ENCODE measurements around the gene MRPS2.
"Not testable (repeated sequence)": the region's sequence is repeated elsewhere in the genome, so short reads cannot be mapped to it uniquely, and the experiment has no call there.

The MRPS2 gene

GRCh38 chr9:135509458-135509857 is 9.0 kb downstream of the MRPS2 start:
- no peak overlapping the region for H3K4me3 ChIP-seq (ENCODE audit: low read depth, low read length)

GRCh38 chr9:135512241-135512603 is 11.7 kb downstream of the MRPS2 start:
- TF ChIP-seq, protein P1, sequence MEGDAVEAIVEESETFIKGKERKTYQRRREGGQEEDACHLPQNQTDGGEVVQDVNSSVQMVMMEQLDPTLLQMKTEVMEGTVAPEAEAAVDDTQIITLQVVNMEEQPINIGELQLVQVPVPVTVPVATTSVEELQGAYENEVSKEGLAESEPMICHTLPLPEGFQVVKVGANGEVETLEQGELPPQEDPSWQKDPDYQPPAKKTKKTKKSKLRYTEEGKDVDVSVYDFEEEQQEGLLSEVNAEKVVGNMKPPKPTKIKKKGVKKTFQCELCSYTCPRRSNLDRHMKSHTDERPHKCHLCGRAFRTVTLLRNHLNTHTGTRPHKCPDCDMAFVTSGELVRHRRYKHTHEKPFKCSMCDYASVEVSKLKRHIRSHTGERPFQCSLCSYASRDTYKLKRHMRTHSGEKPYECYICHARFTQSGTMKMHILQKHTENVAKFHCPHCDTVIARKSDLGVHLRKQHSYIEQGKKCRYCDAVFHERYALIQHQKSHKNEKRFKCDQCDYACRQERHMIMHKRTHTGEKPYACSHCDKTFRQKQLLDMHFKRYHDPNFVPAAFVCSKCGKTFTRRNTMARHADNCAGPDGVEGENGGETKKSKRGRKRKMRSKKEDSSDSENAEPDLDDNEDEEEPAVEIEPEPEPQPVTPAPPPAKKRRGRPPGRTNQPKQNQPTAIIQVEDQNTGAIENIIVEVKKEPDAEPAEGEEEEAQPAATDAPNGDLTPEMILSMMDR (IDR thresholded peaks at IDR 0.05) = no peak
- Histone ChIP-seq H3K27ac (no peak overlapping the region), H3K27me3 (ENCODE audit: control insufficient read depth, insufficient read depth, low read length) (no peaks in the 10 kb centered on the region), H3K36me3 (ENCODE audit: control insufficient read depth, insufficient read depth, low read length) (no peaks in the 10 kb centered on the region), H3K9me3 (ENCODE audit: control insufficient read depth, low read length) (no peaks in the 10 kb centered on the region), H3K4me1 (no peaks in the 10 kb centered on the region), H3K9ac (no peak overlapping the region), H3K4me3 (ENCODE audit: low read depth, low read length) (no peak overlapping the region), H3K79me2 (no peaks in the 10 kb centered on the region), H2AFZ (no peak overlapping the region), H3K4me2 (ENCODE audit: low read length) (no peak overlapping the region)

More at GRCh38 chr9:135509458-135509857, 9.0 kb downstream of the MRPS2 start:
- no peaks in the 10 kb centered on the region for H3K79me2 ChIP-seq
- H3K36me3 ChIP-seq (ENCODE audit: control insufficient read depth, insufficient read depth, low read length) = no peaks in the 10 kb centered on the region
- no peak overlapping the region for H3K4me2 ChIP-seq (ENCODE audit: low read length)
- H3K9ac ChIP-seq = no peak overlapping the region
- H3K9me3 ChIP-seq (ENCODE audit: control insufficient read depth, low read length) = no peaks in the 10 kb centered on the region
- H3K27ac ChIP-seq = no peak overlapping the region
- no peaks in the 10 kb centered on the region for H3K4me1 ChIP-seq
- TF ChIP-seq, protein P1 (IDR thresholded peaks at IDR 0.05) = no peak
- no peaks in the 10 kb centered on the region for H3K27me3 ChIP-seq (ENCODE audit: control insufficient read depth, insufficient read depth, low read length)
- H2AFZ ChIP-seq = no peak overlapping the region

DNA sequence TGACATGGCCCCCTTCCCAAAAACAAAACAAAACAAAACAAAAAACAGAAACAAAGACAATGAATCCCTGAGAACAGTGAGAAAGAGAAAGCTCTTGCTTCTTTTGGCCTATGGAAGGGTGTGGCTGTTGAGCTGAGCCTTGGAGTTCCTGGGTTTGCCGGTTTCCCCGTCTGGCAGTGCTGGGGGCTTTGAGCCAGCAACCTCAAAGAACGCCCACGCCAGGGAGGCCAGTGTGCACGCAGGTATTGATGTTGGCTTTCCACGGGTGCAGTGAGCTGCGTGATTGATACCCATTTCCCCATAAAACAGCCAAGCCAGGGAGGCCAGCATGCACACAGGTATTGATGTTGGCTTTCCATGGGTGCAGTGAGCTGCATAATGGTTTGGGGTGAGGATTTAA is 12.4 kb downstream of the MRPS2 start:
- H3K9ac ChIP-seq = no peak overlapping the region
- no peaks in the 10 kb centered on the region for H3K36me3 ChIP-seq (ENCODE audit: control insufficient read depth, insufficient read depth, low read length)
- H3K27me3 ChIP-seq (ENCODE audit: control insufficient read depth, insufficient read depth, low read length) = no peaks in the 10 kb centered on the region
- no peaks in the 10 kb centered on the region for H3K79me2 ChIP-seq
- no peak overlapping the region for H3K4me3 ChIP-seq (ENCODE audit: low read depth, low read length)
- TF ChIP-seq, protein P1 (IDR thresholded peaks at IDR 0.05) = no peak
- H3K4me1 ChIP-seq = no peaks in the 10 kb centered on the region
- no peak overlapping the region for H3K4me2 ChIP-seq (ENCODE audit: low read length)
- no peaks in the 10 kb centered on the region for H3K9me3 ChIP-seq (ENCODE audit: control insufficient read depth, low read length)
- H2AFZ ChIP-seq = no peak overlapping the region
- H3K27ac ChIP-seq = no peak overlapping the region

DNA sequence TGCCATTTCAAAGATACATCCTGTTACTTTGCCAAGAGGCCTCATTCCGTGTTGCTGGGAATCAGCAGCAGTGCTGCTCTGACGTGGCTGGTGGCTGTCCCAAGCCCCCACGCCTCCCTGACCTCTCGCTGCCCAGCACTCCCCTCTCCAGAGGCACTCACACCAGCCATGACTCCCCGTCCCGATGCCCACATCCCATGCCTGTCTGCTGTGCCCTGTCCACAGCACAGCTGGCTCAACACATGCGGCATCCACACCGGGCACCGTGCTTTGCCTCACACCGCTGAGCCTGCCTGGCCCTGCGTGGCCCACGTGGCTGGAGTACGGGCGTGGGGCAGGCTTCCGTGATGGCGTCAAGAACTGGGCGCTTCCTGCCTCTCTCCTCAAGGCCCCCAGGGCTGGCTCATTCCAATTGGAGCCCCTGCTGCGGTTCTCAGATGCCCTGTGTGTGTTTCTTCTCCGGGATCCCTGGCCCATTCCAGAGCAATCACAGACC is 12.9 kb downstream of the MRPS2 start:
- TF ChIP-seq, protein P1 (IDR thresholded peaks at IDR 0.05) = no peak
- no peak overlapping the region for H3K4me2 ChIP-seq (ENCODE audit: low read length)
- no peaks in the 10 kb centered on the region for H3K27me3 ChIP-seq (ENCODE audit: control insufficient read depth, insufficient read depth, low read length)
- H3K4me3 ChIP-seq (ENCODE audit: low read depth, low read length) = no peak overlapping the region
- no peaks in the 10 kb centered on the region for H3K36me3 ChIP-seq (ENCODE audit: control insufficient read depth, insufficient read depth, low read length)
- no peaks in the 10 kb centered on the region for H3K79me2 ChIP-seq
- H2AFZ ChIP-seq = no peak overlapping the region
- H3K27ac ChIP-seq = no peak overlapping the region
- H3K4me1 ChIP-seq = no peaks in the 10 kb centered on the region
- H3K9ac ChIP-seq = no peak overlapping the region
- H3K9me3 ChIP-seq (ENCODE audit: control insufficient read depth, low read length) = no peaks in the 10 kb centered on the region

DNA sequence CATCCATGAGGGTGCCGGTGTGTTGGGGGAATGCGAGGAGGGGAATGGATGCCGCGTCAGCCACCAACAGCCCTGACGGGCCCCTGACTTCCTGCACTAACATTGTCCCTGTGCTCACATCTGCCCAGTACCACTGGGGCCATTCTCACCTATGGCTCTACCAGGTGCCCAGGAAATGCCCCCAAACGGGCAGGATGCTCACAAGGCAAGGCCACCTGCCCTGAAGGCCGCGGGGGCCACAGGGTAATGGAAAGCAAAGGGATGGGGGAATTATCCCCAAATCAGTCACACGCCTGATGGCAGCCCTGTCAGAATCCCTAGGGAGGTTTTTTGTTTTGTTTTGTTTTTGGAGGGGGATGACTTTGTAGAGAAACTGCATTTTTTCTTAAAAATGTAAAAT is 13.4 kb downstream of the MRPS2 start:
- not testable (repeated sequence) for H3K36me3 ChIP-seq (ENCODE audit: control insufficient read depth, insufficient read depth, low read length); H3K4me3 ChIP-seq (ENCODE audit: low read depth, low read length); H3K4me1 ChIP-seq; H3K4me2 ChIP-seq (ENCODE audit: low read length); H2AFZ ChIP-seq; H3K9ac ChIP-seq; H3K79me2 ChIP-seq; H3K27me3 ChIP-seq (ENCODE audit: control insufficient read depth, insufficient read depth, low read length); H3K27ac ChIP-seq; H3K9me3 ChIP-seq (ENCODE audit: control insufficient read depth, low read length)
